ENCODE data around the gene GPHN. TPM values are rescaled to one million over a fixed set of nuclear protein-coding genes. Genes with fewer than 3 reads are reported as not detected.
"Not testable (repeated sequence)": the region's sequence is repeated elsewhere in the genome, so short reads cannot be mapped to it uniquely, and the experiment has no call there.

The GPHN gene
- total and polyA plus RNA-seq, 2 of the 4 experiments (the other 2 are of a cell fraction), result 8.0 to 8.1 TPM

DNA sequence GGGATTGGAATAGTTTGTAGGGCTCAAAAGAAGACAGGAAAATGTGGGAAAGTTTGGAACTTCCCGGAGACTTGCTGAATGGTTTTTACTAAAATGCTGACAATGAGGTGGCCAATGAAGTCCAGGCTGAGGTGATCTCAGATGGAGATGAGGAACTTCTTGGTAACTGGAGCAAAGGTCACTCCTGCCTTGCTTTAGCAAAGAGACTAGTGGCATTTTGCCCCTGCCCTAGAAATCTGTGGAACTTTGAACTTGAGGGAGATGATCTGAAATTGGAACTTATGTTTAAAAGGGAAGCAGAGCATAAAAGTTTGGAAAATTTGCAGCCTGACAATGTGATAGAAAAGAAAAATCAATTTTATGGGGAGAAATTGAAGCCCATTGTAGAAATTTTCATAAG, 223.4 kb downstream of the GPHN start:
- H3K23ac ChIP-seq (ENCODE audit: low read depth, low read length); H3K36me3 ChIP-seq (ENCODE audit: control insufficient read depth, insufficient read depth, low read length); H3K4me3 ChIP-seq (ENCODE audit: insufficient read depth, low read depth, low read length); DNase-seq; H3K56ac ChIP-seq (ENCODE audit: extremely low read depth, insufficient read depth, low read length); H2BK15ac ChIP-seq (ENCODE audit: low read depth, low read length); H2BK5ac ChIP-seq (ENCODE audit: low read depth, low read length, poor library complexity, severe bottlenecking); dilution Hi-C loops (cut with HindIII; ENCODE audit: low sequenced_read_pairs, unreplicated experiment); H3K27me3 ChIP-seq (ENCODE audit: control insufficient read depth, insufficient read depth, low read length); H3K4ac ChIP-seq (ENCODE audit: low read depth, low read length); CTCF ChIA-PET; H4K20me1 ChIP-seq (ENCODE audit: insufficient read depth, low read length); H2AK9ac ChIP-seq (replicated peaks; ENCODE audit: low read depth, low read length, poor library complexity); H2BK120ac ChIP-seq (ENCODE audit: low read depth, low read length); H3K4me2 ChIP-seq (ENCODE audit: low read depth, low read length); H2BK20ac ChIP-seq (ENCODE audit: low read depth, low read length); H3K9me3 ChIP-seq (ENCODE audit: control insufficient read depth, insufficient read depth, low read length); H3K14ac ChIP-seq (replicated peaks; ENCODE audit: low read depth, low read length); H3K18ac ChIP-seq (ENCODE audit: low read depth, low read length); H3K9ac ChIP-seq (ENCODE audit: low read depth, low read length); BruUV-seq (replicated peaks); H4K8ac ChIP-seq (ENCODE audit: low read depth in 2 of 2, low read length in 2 of 2); H2AFZ ChIP-seq (replicated peaks; ENCODE audit: low read length, poor library complexity); H3K27ac ChIP-seq (ENCODE audit: insufficient read depth, low read length); ATAC-seq (ENCODE audit: low read depth); H4K5ac ChIP-seq (ENCODE audit: low read depth, low read length); in situ Hi-C loops (cut with MboI; ENCODE audit: low sequenced_read_pairs); POLR2A ChIA-PET (ENCODE audit: unreplicated experiment); H2AK5ac ChIP-seq (ENCODE audit: low read depth, low read length); H3K79me1 ChIP-seq (ENCODE audit: low read depth in 1 of 2, low read length in 2 of 2); H3K9me1 ChIP-seq (ENCODE audit: insufficient read depth, low read length); H3K4me1 ChIP-seq (ENCODE audit: control insufficient read depth, insufficient read depth, low read length); H4K91ac ChIP-seq (ENCODE audit: insufficient read depth, low read depth, low read length); intact Hi-C loops (cut with micrococcal nuclease): not testable (repeated sequence)
- 20% methylated on average over 1 of the region's 1 CpG; no CpG with 5 or more reads in 1 of the 2 experiments for WGBS, 2 experiments (ENCODE audit: extremely low coverage in 2 of 2, insufficient read length in 1 of 2)
